RWPE1 (cell line): ENCODE data around the gene MACC1.
"Not testable (repeated sequence)": the region's sequence is repeated elsewhere in the genome, so short reads cannot be mapped to it uniquely, and the experiment has no call there.

Experiments
- CTCF ChIA-PET: fragments of 350-600 bp; sonication (Branson Sonifier 250); formaldehyde crosslinking; extraction: SDS; loops from one replicate; lab custom pipeline; 2021; lab: Yijun Ruan, JAX
- POLR2A ChIA-PET: fragments of 400-600 bp; formaldehyde crosslinking; extraction: SDS; loops from one replicate; lab custom pipeline; 2020; ENCODE audit warnings: antibody characterized with exemption; ENCODE audit not compliant: low non-redundant PET; lab: Yijun Ruan, JAX
- DNase-seq: peaks from one replicate; pipeline ENCODE4 v3.0.0; 2012; ENCODE audit warnings: low spot score
- H3K27ac ChIP-seq: fragments of 450-650 bp; 2 replicates; pipeline ENCODE4 v1.5.1; 2017
- CTCF ChIP-seq: fragments of 450-650 bp; conservative IDR thresholded peaks from 2 replicates; pipeline ENCODE4 v1.5.1; 2017; ENCODE audit warnings: low read depth, mild to moderate bottlenecking

Gene MACC1

GRCh38 chr7:20213378-20213777, 3.8 kb downstream of the MACC1 start:
- POLR2A ChIA-PET: no interaction called here
- no peak for TF ChIP-seq CTCF
- CTCF ChIA-PET: no interaction called here
- no peak for DNase-seq
- H3K27ac ChIP-seq: no peak overlapping the region

- ChIA-PET CTCF (no interaction called here), POLR2A (no interaction called here)
- TF ChIP-seq CTCF: no peak
- H3K27ac ChIP-seq: no peak overlapping the region
- no peak for DNase-seq
Measured at GRCh38 chr7:20211376-20211775, 5.8 kb downstream of the MACC1 start.

GRCh38 chr7:20208651-20209307, 8.4 kb downstream of the MACC1 start:
- ChIA-PET POLR2A (no interaction called here), CTCF (no interaction called here)
- no peak for DNase-seq
- no peak overlapping the region for H3K27ac ChIP-seq
- TF ChIP-seq CTCF: no peak

DNA sequence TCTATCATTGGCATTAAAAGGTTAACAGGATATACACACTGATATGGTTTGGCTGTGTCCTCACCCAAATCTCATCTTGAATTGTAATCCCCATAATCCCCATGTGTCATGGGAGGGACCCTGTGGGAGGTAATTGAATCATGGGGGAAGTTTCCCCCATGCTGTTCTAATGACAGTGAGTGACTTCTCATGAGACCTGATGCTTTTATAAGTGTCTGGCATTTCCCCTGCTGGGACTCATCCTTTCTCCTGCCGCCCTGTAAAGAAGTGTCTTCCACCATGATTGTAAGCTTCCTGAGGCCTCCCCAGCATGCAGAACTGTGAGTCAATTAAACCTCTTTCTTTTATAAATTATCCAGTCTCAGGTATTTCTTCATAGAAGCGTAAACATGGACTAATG, 9.4 kb downstream of the MACC1 start:
- POLR2A ChIA-PET, DNase-seq, CTCF ChIA-PET, H3K27ac ChIP-seq: not testable (repeated sequence)

DNA sequence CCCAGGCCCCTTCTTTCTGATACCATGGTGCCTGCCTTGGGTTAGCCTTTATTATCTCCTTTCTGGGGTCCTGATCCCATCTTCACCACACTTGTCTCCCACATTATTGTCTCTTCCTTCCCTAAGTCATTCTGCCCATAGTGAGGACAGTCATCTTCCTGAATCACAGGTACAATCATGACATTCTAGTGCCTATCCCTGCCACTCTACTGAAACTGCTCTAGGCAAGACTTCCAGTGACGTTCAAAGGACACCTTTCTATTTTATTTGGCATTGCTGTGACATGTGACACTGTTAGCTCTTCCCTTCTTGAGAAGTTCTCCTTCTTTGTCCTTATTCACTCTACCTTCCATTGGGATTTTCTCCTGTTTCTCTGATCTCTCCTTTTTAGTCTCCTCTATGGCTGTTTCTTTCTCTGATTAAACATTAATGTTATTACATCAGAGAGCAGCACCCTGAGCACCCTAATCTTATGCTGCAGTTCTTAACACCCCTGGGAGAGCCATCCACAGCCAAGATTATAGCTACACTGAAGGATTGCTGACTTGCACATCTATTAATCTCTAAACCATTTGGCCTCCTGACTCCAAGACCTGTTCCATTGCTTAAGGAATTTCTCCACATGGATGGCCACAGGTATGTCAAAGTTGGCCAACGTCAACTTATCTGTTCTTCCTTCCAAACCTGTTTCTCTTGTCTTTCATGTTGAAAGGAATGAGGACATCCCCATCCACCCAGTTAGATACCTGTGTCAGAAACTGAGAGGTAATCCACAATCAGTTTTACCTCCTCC, 10.9 kb downstream of the MACC1 start:
- no peak for TF ChIP-seq CTCF
- CTCF ChIA-PET: no interaction called here

GRCh38 chr7:20203316-20203715, 13.9 kb downstream of the MACC1 start:
- no peak for DNase-seq
- CTCF ChIA-PET: no interaction called here
- no peak for TF ChIP-seq CTCF
- POLR2A ChIA-PET: no interaction called here
- H3K27ac ChIP-seq: no peak overlapping the region

More for the DNA sequence above, 10.9 kb downstream of the MACC1 start:
- POLR2A ChIA-PET: no interaction called here
- H3K27ac ChIP-seq: no peak overlapping the region
- DNase-seq: no peak

- POLR2A ChIA-PET: no interaction called here
- no peak for DNase-seq
- CTCF ChIA-PET: interaction anchor here (0.6 kb wide), 1 partner anchor 13 kb away, joined by 3 read pairs; no protein-coding TSS in a partner anchor
Measured at GRCh38 chr7:20201380-20201779, 15.8 kb downstream of the MACC1 start.

More at GRCh38 chr7:20201380-20201779, 15.8 kb downstream of the MACC1 start:
- TF ChIP-seq CTCF: no peak
- no peak overlapping the region for H3K27ac ChIP-seq
